RWPE1 (cell line): ENCODE data around the gene IL15RA.
A peak's percentile ranks its signal among the peaks of the same experiment; 100 is the strongest.

Experiments
- CTCF ChIA-PET: fragments of 350-600 bp; sonication (Branson Sonifier 250); formaldehyde crosslinking; extraction: SDS; loops from one replicate; lab custom pipeline; 2021; lab: Yijun Ruan, JAX
- POLR2A ChIA-PET: fragments of 400-600 bp; formaldehyde crosslinking; extraction: SDS; loops from one replicate; lab custom pipeline; 2020; ENCODE audit warnings: antibody characterized with exemption; ENCODE audit not compliant: low non-redundant PET; lab: Yijun Ruan, JAX
- DNase-seq: peaks from one replicate; pipeline ENCODE4 v3.0.0; 2012; ENCODE audit warnings: low spot score
- H3K27ac ChIP-seq: fragments of 450-650 bp; 2 replicates; pipeline ENCODE4 v1.5.1; 2017
- CTCF ChIP-seq: fragments of 450-650 bp; conservative IDR thresholded peaks from 2 replicates; pipeline ENCODE4 v1.5.1; 2017; ENCODE audit warnings: low read depth, mild to moderate bottlenecking

Gene IL15RA

GRCh38 chr10:5970527-5970926, 6.8 kb downstream of the IL15RA start:
- ChIA-PET POLR2A (no interaction called here), CTCF (interaction anchor here (0.6 kb wide), 1 partner anchor 11 kb away, joined by 3 read pairs; no protein-coding TSS in a partner anchor)
- no peak for DNase-seq
- peak overlapping the region; percentile 55 for H3K27ac ChIP-seq
- no peak for TF ChIP-seq CTCF

- POLR2A ChIA-PET, result no interaction called here
- TF ChIP-seq CTCF, result no peak
- DNase-seq, result no peak
- CTCF ChIA-PET, result no interaction called here
- H3K27ac ChIP-seq, result no peak overlapping the region
Measured at GRCh38 chr10:5970066-5970465, 7.3 kb downstream of the IL15RA start.

- POLR2A ChIA-PET, result interaction anchor here (0.6 kb wide), 1 partner anchor 153 kb away, joined by 5 read pairs; no protein-coding TSS in a partner anchor
- no peak overlapping the region for H3K27ac ChIP-seq
- no peak for TF ChIP-seq CTCF
- CTCF ChIA-PET, result interaction anchor here (0.5 kb wide), 1 partner anchor 27 kb away, joined by 5 read pairs; no protein-coding TSS in a partner anchor
- no peak for DNase-seq
Measured at GRCh38 chr10:5968681-5969453, 8.5 kb downstream of the IL15RA start.

- CTCF ChIA-PET, result no interaction called here
Measured at GRCh38 chr10:5968037-5968680, 9.2 kb downstream of the IL15RA start.

GRCh38 chr10:5965266-5965665, 12.1 kb downstream of the IL15RA start:
- TF ChIP-seq CTCF, result no peak
- ChIA-PET POLR2A (no interaction called here), CTCF (no interaction called here)
- DNase-seq, result no peak
- H3K27ac ChIP-seq, result 0 out of 2 replicates have a peak overlapping the region, but pooled peaks have one; percentile 0

More at GRCh38 chr10:5968037-5968680, 9.2 kb downstream of the IL15RA start:
- POLR2A ChIA-PET, result no interaction called here
- TF ChIP-seq CTCF, result no peak
- DNase-seq, result no peak
- no peak overlapping the region for H3K27ac ChIP-seq

- ChIA-PET CTCF (no interaction called here), POLR2A (no interaction called here)
- no peak for DNase-seq
- no peak for TF ChIP-seq CTCF
- no peak overlapping the region for H3K27ac ChIP-seq
Measured at GRCh38 chr10:5964736-5965135, 12.6 kb downstream of the IL15RA start.
